Pancreas (tissue), 10 donors: Measurements from ENCODE around the gene DPM2. TPM values are rescaled to one million over a fixed set of nuclear protein-coding genes. Genes with fewer than 3 reads are reported as not detected.
A peak's percentile ranks its signal among the peaks of the same experiment; 100 is the strongest.

ENCODE experiments used
- ATAC-seq, 4 donors: fragments of 200-7000 bp; cut with Tn5 transposase; one replicate each; pipeline versions ENCODE4 v1.8.0 to v1.9.1; 2020; ENCODE audit warnings: mild to moderate bottlenecking in 4 of 4, moderate library complexity in 4 of 4
- DNase-seq, 6 donors: peaks; one replicate each; pipeline ENCODE4 v3.0.0-alpha.2; 2020
- FAIRE-seq: peaks from 2 replicates; lab custom pipeline; 2012; peaks lifted over from hg19 to GRCh38; lab: Jason Lieb, UNC
- H3K27ac ChIP-seq, 4 donors: fragments of 200-600 bp; sonication (generic); 1 replicate in 3 of 4; 2 replicates in 1 of 4; pipeline versions ENCODE4 v1.5.0 to v1.8.0; 2020
- H3K27me3 ChIP-seq, 4 donors: fragments of 200-600 bp; one replicate each; pipeline ENCODE4 v1.8.0; 2021
- H3K36me3 ChIP-seq, 3 donors: fragments of 200-600 bp; sonication (generic) in 1 of 3; one replicate each; pipeline versions ENCODE4 v1.5.0 to v1.8.0; 2020 to 2021
- H3K4me1 ChIP-seq, 3 donors: fragments of 200-600 bp; one replicate each; pipeline ENCODE4 v1.8.0; 2021
- H3K4me3 ChIP-seq, 4 donors: fragments of 200-600 bp; sonication (generic) in 2 of 4; one replicate each; pipeline versions ENCODE4 v1.5.0 to v1.8.0; 2020 to 2021
- H3K9me3 ChIP-seq, 4 donors: fragments of 200-600 bp; one replicate each; pipeline ENCODE4 v1.8.0; 2021
- CTCF ChIP-seq, 4 donors: fragments of 200-600 bp; sonication (generic) in 3 of 4; IDR thresholded peaks; one replicate each; pipeline versions ENCODE4 v1.5.0 to v1.8.0; 2021; ENCODE audit warnings: antibody characterized with exemption in 4 of 4
- WGBS, 2 donors: extraction: QIAGEN DNeasy Blood & Tissue Kit; methylation state at CpG; one replicate each; pipeline ENCODE4 v1.1.7; 2013; 5-methylcytosine and 5-hydroxymethylcytosine counted together
- intact Hi-C, 3 donors: fragments of 100-400 bp; cut with DNase I; formaldehyde crosslinking; loops; one replicate each; pipeline versions ENCODE4 v1.11.1 to v1.14.2; 2022
- polyA plus RNA-seq, 2 donors: library from polyadenylated mRNA; stranded (reverse); fragments of 200-250 nt; gene quantifications; one replicate each; pipeline ENCODE4 v1.2.3, GENCODE V29; 2013
- total RNA-seq, 6 donors: library from RNA; stranded (reverse); fragmentation: NEBNext Ultra II Directional in 4 of 6; extraction: Animal tissue kit (Norgen Biotek cat#: 25700) in 4 of 6; gene quantifications; one replicate each; pipeline versions ENCODE4 v1.2.1 to v1.2.4, GENCODE V29; 2021 to 2023
- donor health status: healthy with polysubstance abuse.
- donor health status: DM: no; HTN: no; CAD: no; lungs with moderate emphysema.
- donor health status: DM: no; HTN: no; CAD: no.
- donor health status: control.
- donor health status: control.
- donor health status: Bipolar disorder and iron deficiency.
- donor health status: DM: yes; HTN: yes; CAD: no.
- donor health status: DM: no; HTN: no; CAD: no.
- donor health status: DM: no; HTN: no; CAD: no.
- donor health status: DM: yes; HTN: yes; CAD: no.

The DPM2 gene
- total and polyA plus RNA-seq, 8 donors = 19.6 to 56.8 (median 27.8) TPM

- intact Hi-C loops = no loop called here
- 80 to 83% methylated on average over 13 of the region's 13 CpGs for WGBS, 2 donors
- no peak for TF ChIP-seq CTCF (IDR thresholded peaks at IDR 0.05)
- Histone ChIP-seq H3K27ac (peak overlapping the region; percentile 13 to 69 (median 44)), H3K36me3 (peaks cover 4 to 18% (median 13%) of the 10 kb centered on the region in 3 donors), H3K4me3 (no peak overlapping the region), H3K9me3 (no peaks in the 10 kb centered on the region), H3K27me3 (no peaks in the 10 kb centered on the region), H3K4me1 (peaks cover 5 to 7% (median 6%) of the 10 kb centered on the region in 3 donors)
- no peak for FAIRE-seq
- DNase-seq = no peak
- no peak for ATAC-seq
These were observed 52.0 kb downstream of the DPM2 start for GRCh38 chr9:127885508-127886281.

Other genes starting within 250 kb of the DPM2 start
- under 1 TPM in 5 of 6 donors, not detected in 1; 0.12 to 0.39 (median 0.22) TPM for gene CFAP157, start 230.9 kb downstream of the DPM2 start, total RNA-seq
- gene CFAP157, start 230.9 kb downstream of the DPM2 start, polyA plus RNA-seq = 1 to 10 TPM; 1.6 to 2.1 TPM
- gene PTRH1, start 222.2 kb downstream of the DPM2 start, total RNA-seq = 10 to 100 TPM in 2 of 6 donors, 1 to 10 TPM in 4; 5.6 to 11.9 (median 9.0) TPM
- gene PTRH1, start 222.2 kb downstream of the DPM2 start, polyA plus RNA-seq = 10 to 100 TPM; 11.5 to 13.4 TPM
- gene TTC16, start 221.8 kb downstream of the DPM2 start, total RNA-seq = under 1 TPM in 2 of 6 donors, not detected in 4; 0.03 to 0.09 TPM
- gene TTC16, start 221.8 kb downstream of the DPM2 start, polyA plus RNA-seq = under 1 TPM; 0.02 to 0.04 TPM
- gene TOR2A, start 202.6 kb downstream of the DPM2 start, total RNA-seq = 1 to 10 TPM; 4.2 to 9.0 (median 5.8) TPM
- 10 to 100 TPM; 10.1 to 17.5 TPM for gene TOR2A, start 202.6 kb downstream of the DPM2 start, polyA plus RNA-seq
- 1 to 10 TPM; 1.4 to 4.8 (median 1.8) TPM for gene SH2D3C, start 159.2 kb downstream of the DPM2 start, total RNA-seq
- 1 to 10 TPM; 6.9 to 7.1 TPM for gene SH2D3C, start 159.2 kb downstream of the DPM2 start, polyA plus RNA-seq
- gene CDK9, start 151.8 kb downstream of the DPM2 start, total RNA-seq = 10 to 100 TPM; 33.9 to 58.2 (median 43.9) TPM
- 100 to 1,000 TPM in 1 of 2 donors, 10 to 100 TPM in 1; 73.7 to 119 TPM for gene CDK9, start 151.8 kb downstream of the DPM2 start, polyA plus RNA-seq
- 10 to 100 TPM; 27.0 to 41.3 (median 34.3) TPM for gene FPGS, start 135.0 kb downstream of the DPM2 start, total RNA-seq
- 10 to 100 TPM; 57.1 to 85.3 TPM for gene FPGS, start 135.0 kb downstream of the DPM2 start, polyA plus RNA-seq
- 10 to 100 TPM in 5 of 6 donors, 1 to 10 TPM in 1; 9.7 to 42.4 (median 13.6) TPM for gene ENG, start 83.2 kb downstream of the DPM2 start, total RNA-seq
- 10 to 100 TPM; 25.8 to 32.9 TPM for gene ENG, start 83.2 kb downstream of the DPM2 start, polyA plus RNA-seq
- 10 to 100 TPM in 4 of 6 donors, 1 to 10 TPM in 2; 8.9 to 18.3 (median 15.2) TPM for gene AK1, start 60.2 kb downstream of the DPM2 start, total RNA-seq
- gene AK1, start 60.2 kb downstream of the DPM2 start, polyA plus RNA-seq = 10 to 100 TPM; 49.5 to 81.7 TPM
- gene ST6GALNAC6, start 38.3 kb downstream of the DPM2 start, total RNA-seq = 10 to 100 TPM; 20.7 to 31.1 (median 26.0) TPM
- gene ST6GALNAC6, start 38.3 kb downstream of the DPM2 start, polyA plus RNA-seq = 10 to 100 TPM; 30.6 to 35.7 TPM
- 10 to 100 TPM; 25.9 to 66.6 (median 41.3) TPM for gene ST6GALNAC4, start 20.8 kb downstream of the DPM2 start, total RNA-seq
- gene ST6GALNAC4, start 20.8 kb downstream of the DPM2 start, polyA plus RNA-seq = 10 to 100 TPM; 22.2 to 27.7 TPM
- 1 to 10 TPM; 1.0 to 2.2 (median 1.2) TPM for gene PIP5KL1, start 7.1 kb downstream of the DPM2 start, total RNA-seq
- gene PIP5KL1, start 7.1 kb downstream of the DPM2 start, polyA plus RNA-seq = 1 to 10 TPM in 1 of 2 donors, under 1 TPM in 1; 0.80 to 2.5 TPM
- gene EEIG1, start 43.1 kb upstream of the DPM2 start, total RNA-seq = 10 to 100 TPM; 47.7 to 85.4 (median 69.1) TPM
- 10 to 100 TPM; 25.4 to 56.5 TPM for gene EEIG1, start 43.1 kb upstream of the DPM2 start, polyA plus RNA-seq
- gene NAIF1, start 129.5 kb upstream of the DPM2 start, total RNA-seq = 1 to 10 TPM; 3.0 to 6.2 (median 3.8) TPM
- gene NAIF1, start 129.5 kb upstream of the DPM2 start, polyA plus RNA-seq = 1 to 10 TPM; 6.4 to 6.8 TPM
- gene SLC25A25, start 130.4 kb upstream of the DPM2 start, total RNA-seq = 100 to 1,000 TPM in 1 of 6 donors, 10 to 100 TPM in 3, 1 to 10 TPM in 2; 6.8 to 134 (median 12.6) TPM
- gene SLC25A25, start 130.4 kb upstream of the DPM2 start, polyA plus RNA-seq = 10 to 100 TPM; 73.6 to 82.8 TPM
- gene PTGES2, start 189.9 kb upstream of the DPM2 start, total RNA-seq = 10 to 100 TPM; 25.4 to 43.1 (median 34.2) TPM
- 10 to 100 TPM; 66.0 to 78.5 TPM for gene PTGES2, start 189.9 kb upstream of the DPM2 start, polyA plus RNA-seq
- 100 to 1,000 TPM in 1 of 6 donors, 10 to 100 TPM in 3, 1 to 10 TPM in 2; 6.3 to 158 (median 45.7) TPM for gene LCN2, start 211.6 kb upstream of the DPM2 start, total RNA-seq
- gene LCN2, start 211.6 kb upstream of the DPM2 start, polyA plus RNA-seq = 10 to 100 TPM; 46.8 to 75.1 TPM
- gene BBLN, start 222.4 kb upstream of the DPM2 start, total RNA-seq = 10 to 100 TPM; 23.1 to 38.3 (median 30.9) TPM
- 100 to 1,000 TPM in 1 of 2 donors, 10 to 100 TPM in 1; 86.1 to 133 TPM for gene BBLN, start 222.4 kb upstream of the DPM2 start, polyA plus RNA-seq